ENCODE data around the gene RBM39.
"Not testable (repeated sequence)": the region's sequence is repeated elsewhere in the genome, so short reads cannot be mapped to it uniquely, and the experiment has no call there.

RBM39 gene

GRCh38 chr20:35724321-35725230 lies 17.5 kb downstream of the RBM39 start:
- no peak for DNase-seq (ENCODE audit: low read depth)

DNA sequence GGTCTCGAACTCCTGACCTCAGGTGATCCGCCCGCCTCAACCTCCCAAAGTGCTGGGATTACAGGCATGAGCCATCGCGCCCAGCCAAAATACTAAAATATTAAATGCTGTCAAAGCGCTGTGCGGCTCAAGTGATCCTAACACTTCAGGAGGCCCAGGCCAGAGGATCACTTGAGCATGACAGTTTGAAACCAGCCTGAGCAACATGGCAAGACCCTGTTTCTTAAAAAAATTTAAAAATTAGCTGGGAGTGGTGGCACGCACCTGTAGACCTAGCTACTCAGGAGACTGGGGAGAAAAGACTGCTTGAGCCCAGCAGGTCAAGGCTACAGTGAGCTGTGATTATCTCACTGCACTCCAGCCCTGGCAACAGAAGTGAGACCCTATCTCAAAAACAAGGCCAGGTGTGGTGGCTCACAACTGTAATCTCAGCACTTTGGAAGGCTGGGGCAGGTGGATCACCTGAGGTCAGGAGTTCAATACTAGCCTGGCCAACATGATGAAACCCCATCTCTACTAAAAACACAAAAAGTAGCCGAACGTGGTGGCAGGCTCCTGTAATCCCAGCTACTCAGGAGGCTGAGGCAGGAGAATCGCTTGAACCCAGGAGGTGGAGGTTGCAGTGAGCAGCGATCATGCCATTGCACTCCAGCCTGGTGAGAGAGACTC lies 18.3 kb downstream of the RBM39 start:
- DNase-seq (ENCODE audit: low read depth) = not testable (repeated sequence)

DNA sequence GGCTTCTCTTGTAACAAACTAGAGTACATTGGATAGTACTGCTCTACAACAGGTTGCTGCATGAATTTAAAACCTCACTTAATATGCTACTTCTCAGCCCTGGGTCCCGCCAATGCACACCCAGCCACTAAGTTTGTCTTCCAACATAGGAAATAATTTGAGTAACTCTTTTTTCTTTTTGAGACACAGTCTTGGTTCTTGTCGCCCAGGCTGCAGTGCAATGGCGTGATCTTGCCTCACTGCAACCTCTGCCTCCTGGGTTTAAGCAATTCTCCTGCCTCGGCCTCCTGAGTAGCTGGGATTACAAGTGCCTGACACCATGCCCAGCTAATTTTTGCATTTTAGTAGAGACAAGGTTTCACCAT lies 18.8 kb downstream of the RBM39 start:
- DNase-seq (ENCODE audit: low read depth) = not testable (repeated sequence)

- no peak for DNase-seq (ENCODE audit: low read depth)
Observed at GRCh38 chr20:35721621-35722020, 20.4 kb downstream of the RBM39 start.

GRCh38 chr20:35721219-35721618 lies 20.8 kb downstream of the RBM39 start:
- no peak for DNase-seq (ENCODE audit: low read depth)

- no peak for DNase-seq (ENCODE audit: low read depth)
Observed at GRCh38 chr20:35720165-35721123, 21.6 kb downstream of the RBM39 start.

- no peak for DNase-seq (ENCODE audit: low read depth)
Observed at GRCh38 chr20:35719717-35720116, 22.3 kb downstream of the RBM39 start.

DNA sequence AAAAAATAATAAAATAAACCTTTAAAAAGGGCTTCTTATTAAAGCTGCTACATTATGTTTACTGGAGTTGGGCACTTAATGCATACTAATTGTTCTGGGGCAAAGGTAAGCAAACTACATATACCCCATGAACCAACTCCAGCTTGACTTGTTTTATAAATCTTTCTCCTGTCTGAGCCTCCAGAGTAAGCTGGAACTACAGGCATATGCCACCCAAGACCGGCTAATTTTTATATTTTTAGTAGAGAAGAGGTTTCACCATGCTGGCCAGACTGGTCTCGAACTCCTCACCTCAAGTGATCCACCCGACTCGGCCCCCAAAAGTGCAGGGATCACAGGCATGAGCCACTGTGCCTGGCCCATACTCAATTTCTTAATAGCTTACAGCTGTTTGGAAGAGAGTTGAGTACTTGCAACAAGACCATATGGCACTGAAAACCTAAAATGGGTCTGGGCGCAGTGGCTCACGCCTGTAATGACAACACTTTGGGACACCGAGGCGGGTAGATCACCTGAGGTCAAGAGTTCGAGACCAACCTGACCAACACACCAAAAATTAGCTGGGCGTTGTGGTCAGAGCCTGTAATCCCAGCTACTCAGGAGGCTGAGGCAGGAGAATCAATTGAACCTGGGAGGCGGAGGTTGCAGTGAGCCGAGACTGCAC lies 23.0 kb downstream of the RBM39 start:
- DNase-seq (ENCODE audit: low read depth) = peak; percentile 38

- DNase-seq (ENCODE audit: low read depth) = peak; percentile 62
Observed at GRCh38 chr20:35718321-35718720, 23.7 kb downstream of the RBM39 start.

GRCh38 chr20:35716330-35716729 lies 25.7 kb downstream of the RBM39 start:
- DNase-seq (ENCODE audit: low read depth) = no peak

DNA sequence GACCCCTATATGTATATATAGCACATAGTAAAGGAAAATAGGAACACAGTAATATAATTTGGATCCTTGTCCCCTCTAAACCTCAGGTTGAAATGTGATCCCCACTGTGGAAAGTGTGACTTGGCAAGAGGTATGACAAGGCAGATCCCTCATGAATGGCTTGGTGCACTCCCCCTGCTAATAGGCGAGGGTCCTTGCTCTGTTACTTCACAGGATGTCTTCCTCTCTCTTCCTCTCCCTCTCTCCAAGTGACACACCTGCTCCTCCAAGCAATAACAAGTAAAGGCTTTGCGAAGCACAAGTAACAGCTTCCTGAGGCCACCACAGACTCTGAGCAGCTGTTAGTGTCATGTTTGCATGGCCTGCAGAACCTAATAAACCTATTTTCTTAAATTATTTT lies 26.4 kb downstream of the RBM39 start:
- no peak for DNase-seq (ENCODE audit: low read depth)

GRCh38 chr20:35714127-35714526 lies 27.9 kb downstream of the RBM39 start:
- no peak for DNase-seq (ENCODE audit: low read depth)

DNA sequence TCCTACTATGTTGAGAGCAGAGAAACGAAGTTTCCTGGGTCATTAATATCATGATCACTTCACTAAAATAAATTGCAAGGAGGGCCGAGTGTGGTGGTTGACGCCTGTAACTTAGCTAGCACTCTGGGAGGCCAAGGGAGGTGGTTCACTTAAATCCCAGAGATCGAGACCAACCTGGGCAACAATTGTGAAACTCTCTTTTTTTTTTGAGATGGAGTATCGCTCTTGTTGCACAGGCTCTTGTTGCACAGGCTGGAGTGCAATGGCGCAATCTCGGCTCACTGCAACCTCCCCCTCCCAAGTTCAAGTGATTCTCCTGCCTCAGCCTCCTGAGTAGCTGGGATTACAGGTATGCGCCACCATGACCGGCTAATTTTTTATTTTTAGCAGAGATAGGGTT lies 28.9 kb downstream of the RBM39 start:
- DNase-seq (ENCODE audit: low read depth) = not testable (repeated sequence)

GRCh38 chr20:35711588-35712209 lies 30.4 kb downstream of the RBM39 start:
- no peak for DNase-seq (ENCODE audit: low read depth)

DNA sequence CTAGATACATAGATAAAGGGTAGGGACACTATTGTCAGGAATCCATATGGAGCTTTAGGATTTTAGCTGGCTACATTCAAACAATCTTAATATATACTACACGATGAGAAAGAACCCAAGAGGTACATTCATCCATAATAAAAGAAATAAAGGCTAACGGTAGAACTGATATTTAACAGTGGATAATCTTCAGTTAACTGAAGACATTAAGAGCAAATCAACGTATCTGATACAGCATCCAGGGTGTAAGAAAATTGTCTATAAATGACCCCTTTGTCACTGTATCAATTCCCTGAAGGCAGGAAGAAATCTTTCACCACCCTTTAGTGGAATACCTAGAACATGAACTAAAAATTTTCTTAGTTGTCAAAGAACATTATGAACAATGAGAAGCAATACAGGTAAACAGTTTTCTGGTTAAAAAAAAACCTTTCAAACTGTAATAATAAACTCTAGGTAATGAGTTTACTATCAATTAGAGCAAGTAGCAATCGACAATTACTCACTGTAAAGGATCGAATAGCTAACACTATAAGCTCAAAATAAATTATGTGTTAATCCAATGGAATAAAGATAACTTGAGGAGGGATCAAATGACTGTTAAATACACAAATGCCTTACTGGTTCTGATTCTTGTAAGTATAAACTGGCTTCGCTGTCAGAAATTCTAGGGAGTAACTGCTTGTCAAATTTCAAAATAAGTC lies 31.0 kb downstream of the RBM39 start:
- no peak for DNase-seq (ENCODE audit: low read depth)

DNA sequence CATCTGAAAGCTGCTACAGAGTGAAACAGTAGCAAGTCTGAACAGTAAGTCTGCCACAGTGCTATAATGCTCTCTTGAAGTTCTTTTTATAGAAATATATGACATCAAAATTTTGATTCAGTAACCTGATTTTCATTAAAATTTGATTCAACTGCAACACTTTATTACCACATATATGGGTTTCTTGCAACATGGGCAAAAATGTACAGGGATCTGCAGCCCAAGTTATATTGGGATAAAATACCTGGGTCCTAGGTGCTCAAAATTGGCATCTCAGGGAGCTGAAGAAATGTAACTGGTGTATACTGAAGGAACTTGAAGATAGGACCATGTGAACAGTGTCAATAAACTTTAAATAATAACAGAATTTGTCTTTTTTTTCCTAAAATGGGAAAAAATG lies 32.0 kb downstream of the RBM39 start:
- DNase-seq (ENCODE audit: low read depth) = no peak

DNA sequence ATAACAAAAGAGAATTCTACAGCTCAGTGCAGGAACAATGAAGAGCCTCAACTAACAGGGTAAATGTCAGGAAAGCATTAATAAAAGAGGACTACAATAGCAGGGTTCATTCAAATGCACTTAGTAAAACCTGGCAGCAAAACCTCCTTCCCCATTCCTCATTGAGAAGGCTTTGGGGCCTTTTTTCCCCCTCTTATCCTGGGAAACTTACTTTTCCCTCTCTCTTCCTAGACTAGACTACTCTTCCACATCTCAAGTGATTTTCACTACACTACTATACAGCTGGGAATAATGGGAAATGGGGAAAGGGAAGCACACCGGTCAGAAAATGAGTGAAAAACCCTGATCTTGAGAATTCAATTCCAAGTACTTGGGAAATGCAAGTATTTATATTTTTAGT lies 32.8 kb downstream of the RBM39 start:
- DNase-seq (ENCODE audit: low read depth) = no peak

- no peak for DNase-seq (ENCODE audit: low read depth)
Observed at GRCh38 chr20:35708502-35708901, 33.6 kb downstream of the RBM39 start.

DNA sequence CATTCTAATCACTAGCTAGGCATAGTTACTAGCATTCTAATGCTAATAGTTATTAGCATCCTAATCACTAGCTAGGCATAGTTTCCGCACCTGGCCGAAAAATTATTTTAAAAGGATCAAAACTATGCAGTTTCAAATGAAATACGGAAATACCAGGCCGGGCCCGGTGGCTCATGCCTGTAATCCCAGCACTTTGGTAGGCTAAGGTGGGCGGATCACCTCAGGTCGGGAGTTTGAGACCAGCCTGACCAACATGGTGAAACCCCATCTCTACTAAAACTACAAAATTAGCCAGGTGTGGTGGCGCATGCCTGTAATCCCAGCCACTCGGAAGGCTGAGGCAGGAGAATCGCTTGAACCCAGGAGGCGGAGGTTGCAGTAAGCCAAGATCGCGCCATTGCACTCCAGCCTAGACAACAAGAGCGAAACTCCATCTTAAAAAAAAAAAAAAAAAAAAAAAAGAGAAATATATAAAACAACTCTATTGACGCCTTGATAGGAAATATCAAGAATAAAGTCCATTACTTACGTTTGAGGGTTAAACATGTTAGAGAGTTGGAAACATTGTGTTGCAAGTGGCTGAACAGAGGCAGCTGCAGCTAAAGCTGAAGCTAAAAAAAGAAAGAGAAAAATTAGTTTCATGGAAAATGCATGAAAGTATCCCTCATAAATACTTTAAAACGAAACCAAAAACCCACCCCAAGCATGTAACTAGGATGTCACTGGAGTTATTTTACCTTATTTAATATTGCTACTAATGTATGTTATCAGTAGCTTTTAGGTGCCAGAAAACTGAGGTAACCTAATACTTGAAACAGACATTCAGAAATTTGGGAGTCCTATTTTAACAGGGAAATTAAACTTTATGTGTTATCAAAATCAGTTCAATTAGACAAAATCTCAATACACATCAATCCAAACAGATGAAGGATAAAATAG lies 35.2 kb downstream of the RBM39 start:
- DNase-seq (ENCODE audit: low read depth) = not testable (repeated sequence)

Measured in EH (cell line).